Activated CD4-positive, alpha-beta T cell treated with anti-CD3 and anti-CD28 coated beads, Interleukin-2, amount 50 U/mL, for 16 hours (primary cell): ENCODE measurements around the gene DYNLT5.
"Not testable (repeated sequence)": the region's sequence is repeated elsewhere in the genome, so short reads cannot be mapped to it uniquely, and the experiment has no call there.

ENCODE experiments used
- DNase-seq: peaks from one replicate; pipeline ENCODE4 v3.0.0-alpha.2; 2020

Gene DYNLT5, protein sequence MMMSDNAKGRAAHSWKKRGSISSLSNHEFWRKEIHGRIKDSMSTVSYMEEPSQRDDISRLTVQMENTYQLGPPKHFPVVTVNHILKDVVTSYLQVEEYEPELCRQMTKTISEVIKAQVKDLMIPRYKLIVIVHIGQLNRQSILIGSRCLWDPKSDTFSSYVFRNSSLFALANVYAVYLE

DNA sequence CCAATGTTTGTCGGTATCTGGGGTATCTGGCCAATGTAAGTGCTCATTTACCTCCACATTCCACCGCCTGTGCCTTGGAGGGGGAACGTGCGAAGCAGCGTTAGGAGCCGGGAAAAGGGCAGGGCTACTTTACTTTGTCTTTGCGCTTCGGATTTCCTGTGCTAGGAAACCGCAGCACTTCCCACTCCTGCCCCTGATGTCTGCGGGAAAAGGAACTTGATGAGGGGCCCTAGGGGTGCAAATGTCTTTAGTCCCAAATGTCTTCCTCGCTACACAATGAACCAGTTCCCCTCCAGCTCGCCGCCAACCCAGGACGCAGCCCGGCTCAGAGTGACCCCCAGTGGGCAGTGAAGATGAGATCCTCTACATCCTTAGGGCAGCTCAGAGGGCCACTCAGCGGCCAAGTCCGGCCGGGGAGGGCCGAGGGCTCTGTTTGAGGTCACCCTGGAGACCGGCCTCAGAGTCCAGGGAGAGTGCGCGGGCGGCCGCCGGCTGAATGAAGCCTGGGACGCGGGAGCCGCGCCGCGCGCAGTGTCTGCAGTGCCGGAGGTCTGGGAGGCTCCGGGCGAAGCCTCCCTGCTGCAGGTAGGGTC is at the start of gene DYNLT5:
Gene DYNLT5 (plus strand): TSS at position 460 of the 593 bp plus-strand sequence. CDS start 2,200 bp downstream, outside the sequence.
- no peak for DNase-seq

DNA sequence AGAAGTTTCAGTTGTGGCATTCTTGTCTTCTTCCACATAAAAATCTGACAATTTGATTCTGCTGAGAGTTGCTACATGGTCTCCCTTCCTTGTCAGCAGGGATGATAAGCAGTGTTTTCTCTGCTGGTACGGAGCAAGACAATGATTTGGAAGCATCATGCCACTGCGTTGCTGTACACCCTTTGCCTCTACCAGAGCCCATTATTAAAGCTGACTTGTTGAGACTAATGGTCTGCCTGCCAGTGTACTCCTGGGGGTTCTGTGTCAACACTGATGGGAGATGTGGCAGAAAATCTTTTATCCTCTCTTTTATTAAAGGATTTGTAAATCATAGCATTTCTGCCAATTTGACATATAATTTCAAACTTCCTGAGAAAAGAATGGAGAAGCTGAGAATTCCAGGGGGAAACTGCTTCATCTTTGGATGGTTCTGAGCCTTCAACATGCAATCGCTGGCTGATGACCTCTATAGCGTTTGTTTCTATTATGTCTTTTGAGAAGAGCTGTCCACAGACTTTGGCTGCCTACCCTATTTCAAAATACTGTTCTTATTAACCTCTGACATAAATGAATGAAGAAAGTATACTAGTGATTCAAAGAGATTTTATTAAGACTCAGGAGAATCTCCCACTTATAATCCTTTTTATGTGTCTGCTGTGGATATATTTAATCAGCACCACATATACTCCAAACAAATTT is 47.9 kb upstream of the DYNLT5 start:
- no peak for DNase-seq

DNA sequence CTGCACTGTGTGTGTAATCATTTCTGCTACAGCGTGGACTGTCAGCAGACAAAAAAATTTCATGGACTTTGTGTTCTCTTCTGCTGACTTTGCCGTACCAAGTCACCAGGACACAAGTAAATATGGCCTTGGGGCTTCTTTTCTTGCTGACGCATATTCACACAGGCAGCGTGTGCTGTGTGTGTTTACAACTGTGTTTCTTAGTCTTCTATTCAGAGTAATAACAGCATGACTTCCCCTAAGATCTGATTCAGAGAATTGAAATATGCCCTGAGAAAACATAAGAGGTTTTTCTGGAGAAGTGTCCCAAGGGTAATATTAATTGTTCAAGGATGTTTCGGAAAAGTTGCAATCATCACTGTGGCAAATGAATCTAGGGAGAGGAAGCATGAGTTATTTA is 47.1 kb upstream of the DYNLT5 start:
- DNase-seq, result no peak

DNA sequence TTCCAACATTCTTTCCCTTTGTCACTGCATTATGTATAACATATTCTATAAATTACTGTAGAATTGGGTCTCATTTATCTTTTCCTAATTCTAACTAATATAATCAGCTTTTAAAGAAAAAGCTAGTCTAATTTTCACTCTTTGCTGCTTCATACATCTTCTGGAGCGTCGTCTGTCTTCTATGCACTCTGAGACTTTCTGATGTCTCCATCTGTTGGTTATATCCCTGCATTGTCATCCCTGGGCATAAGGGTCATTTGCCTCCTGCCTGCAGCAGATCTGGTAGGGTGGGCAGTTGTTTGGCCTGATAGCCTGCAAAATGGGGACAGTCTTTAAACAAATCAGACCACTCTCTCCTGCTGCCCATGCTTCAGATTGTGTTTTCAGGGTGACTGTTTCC is 40.8 kb upstream of the DYNLT5 start:
- DNase-seq, result no peak

GRCh38 chr1:66712839-66713238 is 39.4 kb upstream of the DYNLT5 start:
- DNase-seq, result no peak

DNA sequence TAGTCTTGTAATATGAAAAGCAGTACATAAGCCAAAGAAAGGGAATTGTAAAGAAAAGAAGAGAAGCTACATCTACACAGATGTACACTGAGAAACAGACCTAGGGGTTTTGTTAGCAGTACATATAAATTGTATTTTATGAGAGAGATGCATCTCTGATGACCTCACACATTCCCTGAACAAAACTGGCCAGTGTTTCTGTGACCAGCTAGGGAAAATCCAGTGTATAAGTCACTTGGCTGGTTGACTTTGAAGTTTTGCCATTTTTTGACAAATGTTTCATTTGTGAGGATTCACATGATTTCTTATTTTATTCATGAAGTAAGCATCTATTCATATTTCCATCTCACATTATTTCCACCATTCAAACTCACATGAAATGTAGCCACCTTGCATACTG is 28.3 kb upstream of the DYNLT5 start:
- no peak for DNase-seq

DNA sequence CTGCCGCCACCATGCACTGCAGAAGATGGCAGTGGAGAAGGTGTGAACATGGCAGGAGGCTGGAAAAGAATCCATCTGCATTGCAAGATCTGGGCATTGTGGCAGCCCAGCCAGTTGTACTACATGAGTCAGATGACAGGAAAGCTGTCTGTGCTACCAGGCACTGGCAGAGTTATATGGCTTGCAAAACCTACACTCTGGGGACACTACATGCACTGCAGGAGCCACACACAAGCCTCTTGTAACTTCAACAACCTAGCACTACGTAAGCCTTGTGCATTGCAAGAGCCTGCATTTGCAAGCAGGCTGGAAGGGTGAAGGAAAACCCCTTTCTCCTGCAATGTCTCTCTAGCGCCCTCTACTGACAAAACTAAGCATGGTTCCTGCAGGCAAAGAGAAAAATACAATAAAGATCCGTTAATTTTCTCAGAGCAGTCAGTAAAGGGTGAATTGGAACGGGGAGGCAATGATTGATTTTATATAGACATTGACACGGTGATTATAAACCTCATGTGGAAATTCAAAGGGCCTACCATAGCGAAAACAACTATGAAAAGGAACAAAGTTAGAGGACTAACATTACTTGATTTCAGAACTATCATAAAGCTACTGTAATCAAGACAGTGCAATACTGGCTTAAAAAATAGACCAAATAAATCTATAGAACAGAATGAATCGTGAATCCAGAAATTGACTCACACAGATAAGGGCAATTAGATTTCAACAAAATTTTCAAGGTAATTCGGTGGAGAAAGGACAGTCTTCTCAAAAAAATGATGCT is 26.2 kb upstream of the DYNLT5 start:
- peak; percentile 79 for DNase-seq

GRCh38 chr1:66728021-66728420 is 24.2 kb upstream of the DYNLT5 start:
- DNase-seq, result no peak

- not testable (repeated sequence) for DNase-seq
Measured at GRCh38 chr1:66728716-66729115, 23.5 kb upstream of the DYNLT5 start.

DNA sequence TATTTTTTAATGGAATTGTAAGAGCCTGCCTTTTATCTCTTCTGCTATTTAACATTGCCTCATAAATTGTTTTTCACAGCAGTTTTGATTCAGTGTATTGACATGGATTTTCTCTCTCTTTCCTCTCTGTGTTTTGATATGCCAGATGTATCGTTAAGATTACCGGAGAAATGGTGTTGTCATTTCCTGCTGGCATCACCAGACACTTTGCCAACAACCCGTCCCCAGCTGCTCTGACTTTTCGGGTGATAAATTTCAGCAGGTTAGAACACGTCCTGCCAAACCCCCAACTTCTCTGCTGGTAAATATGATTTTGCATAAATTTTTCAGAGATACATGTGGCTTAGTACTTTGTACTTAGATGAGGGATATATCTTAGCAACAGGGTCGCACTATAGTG is 23.1 kb upstream of the DYNLT5 start:
- peak; percentile 38 for DNase-seq

GRCh38 chr1:66729523-66729922 is 22.7 kb upstream of the DYNLT5 start:
- no peak for DNase-seq

DNA sequence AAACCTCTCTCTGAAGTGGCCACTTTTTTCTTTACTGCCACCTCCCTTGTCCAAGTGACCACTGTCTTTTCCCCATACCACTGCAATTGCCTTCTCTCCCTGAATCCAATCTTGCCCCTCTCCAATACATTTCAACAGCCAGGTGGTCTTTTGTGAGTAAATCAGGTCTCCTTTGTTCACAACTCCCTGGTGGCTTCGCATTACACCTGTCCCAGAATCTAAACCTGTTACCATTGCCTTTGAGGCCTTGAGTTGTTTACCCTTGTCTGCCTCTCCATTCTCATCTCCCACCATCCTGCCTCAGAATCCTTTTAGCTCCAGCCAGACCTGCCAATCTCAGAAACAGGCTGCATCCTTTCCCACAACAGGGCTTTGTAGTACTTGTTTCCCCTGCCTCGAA is 21.8 kb upstream of the DYNLT5 start:
- DNase-seq, result no peak

GRCh38 chr1:66731170-66731865 is 20.9 kb upstream of the DYNLT5 start:
- peak; percentile 42 for DNase-seq

DNA sequence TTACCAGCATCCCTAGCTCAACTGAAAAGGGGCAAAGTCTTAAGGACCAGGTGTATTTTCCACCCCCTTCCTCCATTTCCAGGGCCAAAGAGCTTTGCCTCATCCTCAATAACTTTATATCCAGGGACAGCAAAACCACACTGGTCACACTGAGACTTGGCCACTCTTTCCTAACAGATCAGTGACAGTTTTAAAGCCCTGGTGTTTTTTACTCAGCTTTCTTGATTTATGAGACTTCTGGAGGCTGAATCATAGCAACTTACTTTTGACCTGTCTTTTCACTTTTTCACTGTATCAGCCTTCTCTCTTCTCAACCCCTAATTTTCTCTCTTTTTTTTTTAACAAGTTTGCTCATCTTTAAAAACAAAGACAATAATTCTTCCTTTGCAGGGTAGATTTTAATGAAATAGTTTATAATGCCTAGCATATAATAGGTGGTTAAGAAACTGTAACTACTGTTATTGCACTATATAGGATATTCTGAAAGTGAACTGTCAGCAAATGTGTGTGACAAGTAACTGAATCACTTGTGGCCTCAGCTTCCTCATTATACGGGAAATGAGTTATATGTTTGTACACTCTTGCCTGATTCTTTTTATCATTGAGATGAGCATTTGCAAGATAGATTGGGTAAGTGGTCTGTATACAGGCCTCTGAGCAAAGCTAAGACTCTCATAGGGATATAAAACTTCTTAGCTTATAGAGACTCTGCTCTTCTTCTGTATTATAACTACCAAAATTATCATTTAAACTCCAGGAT is 19.7 kb upstream of the DYNLT5 start:
- DNase-seq, result peak; percentile 63

- DNase-seq, result no peak
Measured at GRCh38 chr1:66733348-66734017, 18.8 kb upstream of the DYNLT5 start.

- not testable (repeated sequence) for DNase-seq
Measured at GRCh38 chr1:66734531-66734930, 17.7 kb upstream of the DYNLT5 start.

GRCh38 chr1:66737836-66738235 is 14.4 kb upstream of the DYNLT5 start:
- DNase-seq, result no peak

GRCh38 chr1:66739401-66740157 is 12.7 kb upstream of the DYNLT5 start:
- no peak for DNase-seq

DNA sequence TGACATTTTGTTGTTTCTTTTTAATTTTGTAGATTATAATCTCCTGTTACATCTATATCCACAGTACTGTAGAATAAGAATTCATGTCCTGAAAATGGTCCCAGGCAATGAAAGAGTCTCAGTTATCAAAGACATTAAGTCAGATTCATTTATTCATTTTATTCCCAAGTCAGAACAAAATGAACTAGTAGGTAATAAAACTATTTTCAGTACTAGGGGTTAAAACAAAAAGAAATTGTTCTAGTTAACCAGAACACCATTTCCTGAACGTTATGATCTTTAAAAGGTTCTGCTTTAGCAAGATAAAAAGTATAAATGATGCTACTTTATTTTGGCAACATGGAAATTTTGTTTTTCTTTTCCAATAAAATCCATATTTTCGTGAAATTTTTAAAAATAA is 6.8 kb upstream of the DYNLT5 start:
- no peak for DNase-seq

GRCh38 chr1:66747501-66747900 is 4.8 kb upstream of the DYNLT5 start:
- no peak for DNase-seq

DNA sequence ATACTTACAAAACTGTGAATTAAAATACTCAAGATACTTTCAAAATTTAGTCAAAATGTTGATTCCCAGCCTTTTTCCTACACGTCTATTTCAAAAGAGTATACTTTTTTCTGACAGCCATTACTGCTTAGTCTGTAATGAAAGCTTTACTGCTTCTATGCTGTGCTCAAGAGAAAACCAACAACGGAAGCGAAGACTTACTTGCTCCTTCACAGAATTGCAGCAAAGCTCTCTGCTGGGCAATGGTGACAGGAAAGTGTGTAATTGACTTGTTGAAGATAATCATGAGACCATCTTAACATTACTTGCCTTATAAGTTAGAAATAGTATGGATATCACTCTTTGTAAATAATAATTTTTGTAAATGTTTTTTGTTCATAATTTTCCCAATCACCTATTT is 1.7 kb upstream of the DYNLT5 start:
- DNase-seq, result no peak
